GM23248 (cell line): ENCODE data around the gene SMOC2.

ENCODE experiments used
- EZH2 ChIP-seq: fragments of 200-600 bp; sonication (generic); IDR thresholded peaks from 2 replicates; pipeline ENCODE4 v1.6.1; 2018; ENCODE audit warnings: antibody characterized with exemption, mild to moderate bottlenecking; ENCODE audit not compliant: insufficient read depth, poor library complexity, severe bottlenecking
- EZH2phosphoT487 ChIP-seq: fragments of 200-600 bp; sonication (generic); IDR thresholded peaks from 2 replicates; pipeline ENCODE4 v1.6.1; 2018; ENCODE audit warnings: antibody characterized with exemption, moderate library complexity, mild to moderate bottlenecking, low read depth; ENCODE audit not compliant: insufficient read depth

- TF ChIP-seq EZH2 (no peak), EZH2phosphoT487 (no peak)
Observed at GRCh38 chr6:168506460-168506859, 65.5 kb downstream of the SMOC2 start.
